ENCODE measurements around the gene ATG16L2.

DNA sequence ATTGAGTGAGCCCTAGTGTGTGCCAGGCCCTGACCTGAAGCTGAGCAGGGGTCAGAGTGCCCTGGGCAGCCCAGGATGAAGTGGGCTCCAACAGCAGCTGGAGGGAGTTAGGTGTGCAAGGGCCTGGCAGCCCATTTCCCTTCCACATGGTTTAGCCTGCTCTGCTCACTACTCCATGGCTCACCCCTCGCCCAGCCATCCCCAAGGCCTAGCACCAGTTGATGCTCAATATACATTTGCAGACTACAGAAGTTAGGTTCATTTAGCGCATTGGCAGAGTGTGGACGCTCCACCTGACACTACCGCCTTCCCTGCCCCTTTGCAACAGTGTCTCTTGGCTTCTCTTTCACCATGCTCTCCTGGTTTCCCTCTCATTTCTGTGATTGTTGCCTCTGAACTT lies 3.8 kb downstream of the ATG16L2 start:
- TF ChIP-seq CTCF (IDR thresholded peaks at IDR 0.05; ENCODE audit: insufficient read depth, low read length) (no peak), POLR2AphosphoS5 (IDR thresholded peaks at IDR 0.05; ENCODE audit: low read depth) (no peak), REST (IDR thresholded peaks at IDR 0.05; ENCODE audit: insufficient replicate concordance, low read depth) (no peak)

All from HL-60 (cell line).